Gastrocnemius medialis (tissue), 4 donors: Measurements from ENCODE around the gene MYO1B.

Source experiments
- CTCF ChIP-seq, 5 experiments: fragments of 450-650 bp in 3 of 5; fragments of 200-600 bp in 2 of 5; sonication (generic) in 2 of 5; IDR thresholded peaks in 4 of 5; conservative IDR thresholded peaks in 1 of 5; 1 replicate in 4 of 5; 2 replicates in 1 of 5; pipeline ENCODE4 v1.5.1; 2016 to 2019; ENCODE audit warnings: antibody characterized with exemption in 5 of 5, mild to moderate bottlenecking in 3 of 5, moderate library complexity in 3 of 5
- POLR2A ChIP-seq, 2 donors: fragments of 450-650 bp; IDR thresholded peaks; one replicate each; pipeline ENCODE4 v1.6.1; 2017; ENCODE audit warnings: antibody characterized with exemption in 2 of 2, mild to moderate bottlenecking in 2 of 2, moderate library complexity in 2 of 2

GRCh38 chr2:191446910-191447309, 201.7 kb downstream of the MYO1B start:
- TF ChIP-seq CTCF (IDR thresholded peaks at IDR 0.05 in 4 of 5, conservative IDR thresholded peaks at IDR 0.05 in 1 of 5) (no peak), POLR2A (IDR thresholded peaks at IDR 0.05) (no peak)
